Bronchial epithelial cell (primary cell): ENCODE measurements around the gene GNG2. TPM values are rescaled to one million over a fixed set of nuclear protein-coding genes. Genes with fewer than 3 reads are reported as not detected.

Source experiments
- DNase-seq: peaks from one replicate; pipeline ENCODE4 v3.0.0-alpha.2; 2010; ENCODE audit warnings: low read depth
- FAIRE-seq: peaks from 2 replicates; lab custom pipeline; 2011; peaks lifted over from hg19 to GRCh38; lab: Jason Lieb, UNC
- H3K27me3 ChIP-seq: 2 replicates; pipeline ENCODE4 v1.5.1; 2011; ENCODE audit warnings: low read length; ENCODE audit not compliant: control insufficient read depth, insufficient read depth
- H3K36me3 ChIP-seq: 2 replicates; pipeline ENCODE4 v1.5.1; 2011; ENCODE audit warnings: low read length; ENCODE audit not compliant: control insufficient read depth, insufficient read depth
- H3K4me3 ChIP-seq: 2 replicates; pipeline ENCODE4 v1.5.1; 2011; ENCODE audit warnings: mild to moderate bottlenecking, low read depth, low read length, control low read depth
- total RNA-seq: library from RNA; depleted of rRNA; stranded (reverse); fragments of >200 nt; gene quantifications from 2 replicates; pipeline ENCODE4 v1.2.1, GENCODE V29; 2014
- TF ChIP-seq, protein P1 (sequence below): IDR thresholded peaks from 2 replicates; pipeline ENCODE4 v1.5.1; 2011; ENCODE audit warnings: mild to moderate bottlenecking, moderate library complexity, low read length, control low read depth, inconsistent platforms; ENCODE audit not compliant: insufficient read depth, severe bottlenecking

GNG2 gene
- total RNA-seq, 1 donor from 2014 or later = not detected

GRCh38 chr14:51847489-51847796, 13.0 kb upstream of the GNG2 start:
- no peaks in the 10 kb centered on the region for H3K36me3 ChIP-seq
- FAIRE-seq (no peak), DNase-seq (no peak)
- H3K27me3 ChIP-seq = no peaks in the 10 kb centered on the region
- no peak overlapping the region for H3K4me3 ChIP-seq
- TF ChIP-seq, protein P1, sequence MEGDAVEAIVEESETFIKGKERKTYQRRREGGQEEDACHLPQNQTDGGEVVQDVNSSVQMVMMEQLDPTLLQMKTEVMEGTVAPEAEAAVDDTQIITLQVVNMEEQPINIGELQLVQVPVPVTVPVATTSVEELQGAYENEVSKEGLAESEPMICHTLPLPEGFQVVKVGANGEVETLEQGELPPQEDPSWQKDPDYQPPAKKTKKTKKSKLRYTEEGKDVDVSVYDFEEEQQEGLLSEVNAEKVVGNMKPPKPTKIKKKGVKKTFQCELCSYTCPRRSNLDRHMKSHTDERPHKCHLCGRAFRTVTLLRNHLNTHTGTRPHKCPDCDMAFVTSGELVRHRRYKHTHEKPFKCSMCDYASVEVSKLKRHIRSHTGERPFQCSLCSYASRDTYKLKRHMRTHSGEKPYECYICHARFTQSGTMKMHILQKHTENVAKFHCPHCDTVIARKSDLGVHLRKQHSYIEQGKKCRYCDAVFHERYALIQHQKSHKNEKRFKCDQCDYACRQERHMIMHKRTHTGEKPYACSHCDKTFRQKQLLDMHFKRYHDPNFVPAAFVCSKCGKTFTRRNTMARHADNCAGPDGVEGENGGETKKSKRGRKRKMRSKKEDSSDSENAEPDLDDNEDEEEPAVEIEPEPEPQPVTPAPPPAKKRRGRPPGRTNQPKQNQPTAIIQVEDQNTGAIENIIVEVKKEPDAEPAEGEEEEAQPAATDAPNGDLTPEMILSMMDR = no peak

- TF ChIP-seq, protein P1 = no peak
- Histone ChIP-seq H3K4me3 (no peak overlapping the region), H3K36me3 (no peaks in the 10 kb centered on the region), H3K27me3 (peaks cover under 1% of the 10 kb centered on the region)
- peak; percentile 71 for DNase-seq
- peak; percentile 82 for FAIRE-seq
These were observed 12.3 kb upstream of the GNG2 start for GRCh38 chr14:51848120-51848519.

- H3K27me3 ChIP-seq = peaks cover 2% of the 10 kb centered on the region
- no peaks in the 10 kb centered on the region for H3K36me3 ChIP-seq
- DNase-seq (peak; percentile 65), FAIRE-seq (no peak)
- no peak overlapping the region for H3K4me3 ChIP-seq
- TF ChIP-seq, protein P1 = no peak
These were observed 11.3 kb upstream of the GNG2 start for GRCh38 chr14:51849097-51849496.

GRCh38 chr14:51850651-51851050, 9.8 kb upstream of the GNG2 start:
- Histone ChIP-seq H3K36me3 (no peaks in the 10 kb centered on the region), H3K4me3 (no peak overlapping the region), H3K27me3 (peaks cover 2% of the 10 kb centered on the region)
- no peak for FAIRE-seq
- no peak for DNase-seq
- TF ChIP-seq, protein P1 = no peak

DNA sequence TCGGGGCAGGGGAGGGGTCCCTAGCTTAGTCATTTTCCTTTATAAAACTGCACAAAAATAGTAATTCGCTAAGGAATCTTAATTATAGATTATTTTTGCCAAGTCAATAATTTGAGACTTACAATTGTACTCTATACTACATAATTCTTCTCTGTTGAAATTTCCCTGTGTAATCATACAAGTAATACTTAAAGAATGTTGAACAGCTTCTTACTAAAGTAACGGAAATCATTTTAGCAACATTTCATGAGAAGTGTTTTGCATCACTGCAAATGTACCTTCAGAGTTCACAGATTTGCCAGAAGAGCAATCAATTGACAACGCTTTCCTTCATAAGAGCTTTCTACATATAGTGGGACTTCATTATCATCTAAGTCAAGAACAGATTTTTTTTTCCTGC, 7.9 kb upstream of the GNG2 start:
- TF ChIP-seq, protein P1 = no peak
- Histone ChIP-seq H3K36me3 (no peaks in the 10 kb centered on the region), H3K4me3 (no peak overlapping the region), H3K27me3 (peaks cover 2% of the 10 kb centered on the region)
- DNase-seq (peak; percentile 42), FAIRE-seq (no peak)

DNA sequence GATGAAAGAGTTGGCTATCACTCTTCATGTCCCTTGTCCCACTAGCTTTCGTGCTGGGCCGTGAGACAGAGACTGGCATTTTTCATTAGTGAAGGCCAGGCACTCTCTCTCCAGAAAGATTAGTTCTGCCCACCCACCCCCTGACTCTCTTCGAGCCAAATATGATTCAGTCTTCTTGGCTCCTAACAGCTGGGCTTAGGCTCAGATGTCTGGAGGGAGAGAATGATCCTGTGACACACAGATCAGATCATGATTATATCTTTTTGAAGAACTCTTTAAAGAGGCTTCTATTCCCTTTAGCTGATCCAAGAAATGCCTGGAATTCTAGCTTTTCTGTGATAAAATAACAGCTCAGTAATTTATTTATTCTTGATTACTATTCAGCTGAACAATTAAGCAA, 5.2 kb upstream of the GNG2 start:
- Histone ChIP-seq H3K4me3 (no peak overlapping the region), H3K27me3 (peaks cover 2% of the 10 kb centered on the region), H3K36me3 (no peaks in the 10 kb centered on the region)
- FAIRE-seq (no peak), DNase-seq (no peak)
- TF ChIP-seq, protein P1 = no peak
